Mesendoderm (in vitro differentiated cells): ENCODE measurements around the gene KHNYN.

ENCODE experiments used
- DNase-seq: peaks from one replicate; pipeline ENCODE4 v3.0.0; 2013
- H2AK5ac ChIP-seq: 2 replicates; pipeline ENCODE4 v1.6.1; 2013; ENCODE audit warnings: low read length, inconsistent platforms
- H2BK120ac ChIP-seq: 2 replicates; pipeline ENCODE4 v1.6.1; 2013; ENCODE audit warnings: low read depth, mild to moderate bottlenecking, low read length, moderate library complexity, mixed read lengths
- H2BK15ac ChIP-seq: replicated peaks from 2 replicates; pipeline ENCODE4 v1.6.1; 2013; ENCODE audit warnings: low read depth, mild to moderate bottlenecking, moderate library complexity
- H2BK5ac ChIP-seq: 2 replicates; pipeline ENCODE4 v1.6.1; 2013; ENCODE audit warnings: low read length, inconsistent platforms
- H3K18ac ChIP-seq: 2 replicates; pipeline ENCODE4 v1.6.1; 2013; ENCODE audit warnings: mild to moderate bottlenecking, low read length, mixed read lengths
- H3K23ac ChIP-seq: one replicate; pipeline ENCODE4 v1.6.1; 2013; ENCODE audit warnings: low read length
- H3K27ac ChIP-seq: 2 replicates; pipeline ENCODE4 v1.5.1; 2013; ENCODE audit warnings: low read depth, mild to moderate bottlenecking, inconsistent platforms, low read length, moderate library complexity
- H3K27me3 ChIP-seq: 2 replicates; pipeline ENCODE4 v1.6.1; 2013; ENCODE audit warnings: low read length, control low read depth, mild to moderate bottlenecking, inconsistent platforms; ENCODE audit not compliant: insufficient read depth, poor library complexity
- H3K36me3 ChIP-seq: 2 replicates; pipeline ENCODE4 v1.6.1; 2013; ENCODE audit warnings: low read length, inconsistent platforms; ENCODE audit not compliant: control insufficient read depth, insufficient read depth
- H3K4ac ChIP-seq: one replicate; pipeline ENCODE4 v1.6.1; 2013; ENCODE audit warnings: low read depth, mild to moderate bottlenecking, low read length, moderate library complexity
- H3K4me1 ChIP-seq: 2 replicates; pipeline ENCODE4 v1.6.1; 2013; ENCODE audit warnings: low read depth, low read length, inconsistent platforms; ENCODE audit not compliant: control insufficient read depth
- H3K4me2 ChIP-seq: 2 replicates; pipeline ENCODE4 v1.6.1; 2013; ENCODE audit warnings: low read length
- H3K4me3 ChIP-seq: 2 replicates; pipeline ENCODE4 v1.5.1; 2013; ENCODE audit warnings: mild to moderate bottlenecking, low read length
- H3K56ac ChIP-seq: one replicate; pipeline ENCODE4 v1.6.1; 2013; ENCODE audit warnings: low read length
- H3K79me1 ChIP-seq: 2 replicates; pipeline ENCODE4 v1.6.1; 2013; ENCODE audit warnings: low read length, inconsistent platforms
- H3K79me2 ChIP-seq: 2 replicates; pipeline ENCODE4 v1.6.1; 2013; ENCODE audit warnings: mild to moderate bottlenecking, low read length; ENCODE audit not compliant: control insufficient read depth, insufficient read depth
- H3K9ac ChIP-seq: 2 replicates; pipeline ENCODE4 v1.6.1; 2013; ENCODE audit warnings: low read length, inconsistent platforms
- H4K5ac ChIP-seq: one replicate; pipeline ENCODE4 v1.6.1; 2013; ENCODE audit warnings: low read length
- H4K8ac ChIP-seq: one replicate; pipeline ENCODE4 v1.6.1; 2013; ENCODE audit warnings: low read depth, mild to moderate bottlenecking, control low read depth, low read length, moderate library complexity
- WGBS: extraction: QIAGEN DNeasy Blood & Tissue Kit; methylation state at CpG from one replicate; pipeline ENCODE4 v1.1.7; 2013; ENCODE audit warnings: low lambda C conversion rate, missing lambda C conversion rate; ENCODE audit not compliant: insufficient coverage; ENCODE audit errors: extremely low coverage; 5-methylcytosine and 5-hydroxymethylcytosine counted together

Gene KHNYN

GRCh38 chr14:24392325-24393091 lies 37.2 kb upstream of the KHNYN start:
- Histone ChIP-seq H4K5ac (no peak overlapping the region), H3K56ac (no peak overlapping the region), H3K23ac (no peak overlapping the region), H2BK15ac (no peak overlapping the region), H3K4me2 (no peak overlapping the region), H3K79me1 (no peaks in the 10 kb centered on the region), H3K36me3 (no peaks in the 10 kb centered on the region), H3K18ac (no peak overlapping the region), H3K4me3 (no peak overlapping the region), H3K27ac (no peak overlapping the region), H2BK120ac (no peak overlapping the region), H3K4ac (no peak overlapping the region), H2BK5ac (no peak overlapping the region), H3K27me3 (no peaks in the 10 kb centered on the region), H4K8ac (no peak overlapping the region), H3K4me1 (no peaks in the 10 kb centered on the region), H2AK5ac (no peak overlapping the region), H3K9ac (no peak overlapping the region), H3K79me2 (no peaks in the 10 kb centered on the region)
- DNase-seq: peak; percentile 56
- no CpG with 5 or more reads among the region's 8 CpGs for WGBS

DNA sequence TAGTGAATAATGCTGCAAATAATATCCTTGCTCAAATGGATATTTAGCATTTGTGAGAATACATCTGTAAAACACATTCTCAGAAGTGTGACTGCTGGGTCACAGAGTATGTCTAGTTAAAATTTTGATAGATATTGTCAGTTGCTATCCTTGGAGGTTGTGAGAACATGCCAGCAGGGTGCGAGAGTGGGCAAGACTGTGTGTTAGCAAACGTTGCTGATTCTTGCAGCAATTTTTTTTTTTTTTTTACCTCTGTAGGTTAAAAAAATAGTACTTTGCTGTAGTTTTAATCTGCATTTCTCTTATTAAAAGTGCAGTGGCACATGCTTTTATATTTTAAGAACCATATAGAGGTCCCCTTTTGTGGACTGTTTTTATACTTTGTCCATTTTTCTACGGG lies 35.5 kb upstream of the KHNYN start:
- no peak overlapping the region for H2BK5ac ChIP-seq
- no peak overlapping the region for H3K56ac ChIP-seq

DNA sequence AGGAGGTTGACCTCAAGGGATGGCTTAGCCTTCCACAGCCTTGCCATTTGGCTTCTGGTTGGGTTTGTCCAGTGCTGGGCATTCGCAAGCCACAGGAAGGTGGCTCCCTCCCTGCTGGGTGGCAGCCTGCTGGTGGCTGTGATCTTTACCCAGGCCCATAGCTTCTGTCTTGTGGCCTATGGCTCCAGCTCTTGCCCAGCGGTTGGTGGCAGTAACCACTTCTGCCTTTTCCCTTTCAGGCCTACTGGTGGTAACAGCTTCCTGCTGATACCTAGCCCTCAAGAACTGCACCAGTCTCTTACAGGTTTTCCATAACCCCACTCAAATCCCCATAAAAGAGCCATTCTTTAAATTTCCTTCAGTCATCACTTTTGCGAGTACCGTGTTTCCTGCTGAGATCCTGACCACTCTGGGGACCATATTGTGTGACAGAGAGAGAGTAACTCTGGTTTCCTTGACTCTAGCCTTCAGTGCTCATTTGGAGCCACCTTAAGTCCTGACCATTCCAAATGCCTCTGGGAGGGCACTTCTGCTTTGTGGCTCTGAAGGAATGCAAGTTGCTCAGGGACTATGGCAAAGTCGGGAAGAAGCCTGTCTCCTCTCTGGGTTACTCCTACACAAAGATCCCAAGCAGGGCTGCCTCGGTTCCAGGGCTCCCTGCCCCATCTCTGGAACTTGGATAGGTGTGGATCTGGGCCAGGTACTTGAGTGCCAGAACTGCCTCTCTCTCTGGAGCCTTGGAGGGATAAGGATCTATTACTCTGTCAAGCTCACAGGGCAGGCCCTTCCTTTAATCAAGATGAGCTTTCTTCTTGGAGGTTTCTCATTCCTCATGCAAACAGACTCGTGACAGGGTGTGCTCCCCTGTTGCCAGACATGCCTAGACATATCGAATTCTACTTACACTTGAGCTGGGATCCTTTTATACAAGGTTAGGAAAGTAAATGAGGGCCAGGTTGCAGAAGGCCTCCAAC lies 33.9 kb upstream of the KHNYN start:
- H2BK5ac ChIP-seq: no peak overlapping the region
- no peak overlapping the region for H2BK15ac ChIP-seq
- no peak overlapping the region for H2BK120ac ChIP-seq
- WGBS: no CpG with 5 or more reads among the region's 8 CpGs
- no peaks in the 10 kb centered on the region for H3K36me3 ChIP-seq
- no peak overlapping the region for H4K5ac ChIP-seq
- H3K23ac ChIP-seq: no peak overlapping the region
- H2AK5ac ChIP-seq: no peak overlapping the region
- H3K18ac ChIP-seq: no peak overlapping the region
- no peak overlapping the region for H3K9ac ChIP-seq
- H3K4ac ChIP-seq: no peak overlapping the region
- no peaks in the 10 kb centered on the region for H3K79me2 ChIP-seq
- H3K4me3 ChIP-seq: no peak overlapping the region
- DNase-seq: no peak
- no peaks in the 10 kb centered on the region for H3K27me3 ChIP-seq
- H3K56ac ChIP-seq: no peak overlapping the region
- no peak overlapping the region for H3K27ac ChIP-seq
- H4K8ac ChIP-seq: no peak overlapping the region
- H3K79me1 ChIP-seq: no peaks in the 10 kb centered on the region
- peaks cover 2% of the 10 kb centered on the region for H3K4me1 ChIP-seq
- H3K4me2 ChIP-seq: no peak overlapping the region

More for the DNA sequence above, 35.5 kb upstream of the KHNYN start:
- H3K27me3 ChIP-seq: no peaks in the 10 kb centered on the region
- no peak overlapping the region for H2AK5ac ChIP-seq
- H3K79me2 ChIP-seq: no peaks in the 10 kb centered on the region
- no peak overlapping the region for H3K4me3 ChIP-seq
- no peak overlapping the region for H2BK15ac ChIP-seq
- H3K4ac ChIP-seq: no peak overlapping the region
- no peak overlapping the region for H3K27ac ChIP-seq
- H3K23ac ChIP-seq: no peak overlapping the region
- H2BK120ac ChIP-seq: no peak overlapping the region
- no peaks in the 10 kb centered on the region for H3K79me1 ChIP-seq
- no peak overlapping the region for H3K18ac ChIP-seq
- no CpG with 5 or more reads among the region's 3 CpGs for WGBS
- no peak overlapping the region for H4K5ac ChIP-seq
- H4K8ac ChIP-seq: no peak overlapping the region
- H3K4me1 ChIP-seq: peaks cover 2% of the 10 kb centered on the region
- H3K9ac ChIP-seq: no peak overlapping the region
- H3K36me3 ChIP-seq: no peaks in the 10 kb centered on the region
- no peak for DNase-seq
- H3K4me2 ChIP-seq: no peak overlapping the region

DNA sequence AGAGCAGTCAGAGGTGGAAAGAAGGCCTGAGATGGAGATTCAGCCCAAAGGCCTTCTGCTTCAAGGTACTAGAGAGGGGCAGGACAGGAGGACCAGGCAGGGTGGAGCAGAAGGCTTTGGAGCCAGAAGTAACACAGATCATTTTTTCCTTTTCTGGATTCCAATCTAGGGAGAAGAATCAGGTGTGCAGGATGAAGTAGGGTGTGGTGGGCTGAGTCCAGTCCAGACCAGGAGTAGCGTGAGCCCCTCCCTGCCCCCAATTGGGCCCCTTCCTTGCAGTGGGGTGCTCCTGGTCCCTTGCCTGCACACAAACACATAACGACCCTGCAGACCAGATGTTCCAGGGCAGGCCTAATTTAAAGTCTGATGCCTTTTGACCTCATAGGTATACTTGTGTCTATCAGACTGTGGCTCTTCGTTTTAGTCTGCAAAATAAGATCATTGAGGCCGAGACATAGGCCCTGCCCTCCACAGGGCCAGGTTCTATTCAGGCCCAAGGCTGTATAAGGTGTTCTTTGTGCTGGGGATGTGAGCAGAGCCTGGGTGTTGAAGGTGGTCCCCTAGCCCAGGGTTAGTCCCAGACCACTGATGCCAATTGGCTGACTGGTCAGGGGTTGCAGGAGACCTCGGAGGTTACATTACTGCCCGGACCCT lies 32.0 kb upstream of the KHNYN start:
- WGBS: no CpG with 5 or more reads among the region's 6 CpGs
- Histone ChIP-seq H3K4me1 (peaks cover 2% of the 10 kb centered on the region), H3K56ac (peak overlapping the region; percentile 84), H3K4ac (peak overlapping the region; percentile 56), H2BK5ac (no peak overlapping the region), H3K9ac (peak overlapping the region; percentile 21), H2AK5ac (peak overlapping the region; percentile 95), H3K4me2 (no peak overlapping the region), H3K27me3 (no peaks in the 10 kb centered on the region), H4K8ac (no peak overlapping the region), H2BK120ac (no peak overlapping the region), H2BK15ac (no peak overlapping the region), H3K27ac (no peak overlapping the region), H3K4me3 (no peak overlapping the region), H4K5ac (no peak overlapping the region), H3K18ac (no peak overlapping the region), H3K79me1 (no peaks in the 10 kb centered on the region), H3K36me3 (no peaks in the 10 kb centered on the region), H3K79me2 (no peaks in the 10 kb centered on the region), H3K23ac (no peak overlapping the region)
- DNase-seq: no peak

GRCh38 chr14:24398293-24398652 lies 31.5 kb upstream of the KHNYN start:
- Histone ChIP-seq H3K27ac (no peak overlapping the region), H3K56ac (peak overlapping the region; percentile 84), H2BK5ac (no peak overlapping the region), H3K36me3 (no peaks in the 10 kb centered on the region), H3K79me1 (no peaks in the 10 kb centered on the region), H3K18ac (peak overlapping the region; percentile 83), H3K4me1 (peaks cover 2% of the 10 kb centered on the region), H3K4me2 (no peak overlapping the region), H3K4me3 (no peak overlapping the region), H3K4ac (peak overlapping the region; percentile 56), H2BK120ac (peak overlapping the region; percentile 55), H3K27me3 (no peaks in the 10 kb centered on the region), H3K9ac (peak overlapping the region; percentile 21), H4K5ac (no peak overlapping the region), H3K23ac (no peak overlapping the region), H2AK5ac (peak overlapping the region; percentile 95), H2BK15ac (no peak overlapping the region), H3K79me2 (no peaks in the 10 kb centered on the region), H4K8ac (peak overlapping the region; percentile 44)
- no CpG with 5 or more reads among the region's 7 CpGs for WGBS
- DNase-seq: peak; percentile 63
